OCI-LY1 (cell line): ENCODE measurements around the gene USP3.

ENCODE experiments used
- EZH2 ChIP-seq: fragments of 200-600 bp; sonication (generic), shearing (Covaris generic); IDR thresholded peaks from 2 replicates; pipeline ENCODE4 v1.8.0; 2017; ENCODE audit warnings: borderline replicate concordance, mixed run types, mild to moderate bottlenecking, antibody characterized with exemption, low read length, moderate library complexity, mixed read lengths
- TF ChIP-seq, protein P1 (sequence below): fragments of 200-600 bp; sonication (generic), shearing (Covaris generic); IDR thresholded peaks from 2 replicates; pipeline ENCODE4 v1.5.1; 2017; ENCODE audit warnings: mild to moderate bottlenecking, antibody characterized with exemption, low read length, moderate library complexity, mixed read lengths

DNA sequence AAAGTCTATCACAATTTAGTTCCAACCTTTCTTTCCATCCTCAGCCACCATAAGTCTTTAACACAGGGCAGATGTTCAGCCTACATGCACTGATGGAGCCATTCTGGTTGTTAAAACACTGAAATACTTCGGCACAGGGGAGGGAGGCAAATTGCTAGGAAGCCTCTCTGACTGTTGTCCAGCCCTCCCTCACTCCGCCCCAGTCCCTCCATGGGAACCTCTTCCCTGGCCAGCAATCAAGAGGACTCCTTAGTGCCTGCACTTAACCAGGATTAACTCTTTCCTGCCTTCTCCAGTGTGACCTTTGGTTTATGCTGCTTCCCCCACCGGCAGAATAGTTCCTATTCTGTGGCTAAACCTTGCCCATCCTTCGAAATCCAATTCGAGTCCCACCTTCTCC, 47.0 kb upstream of the USP3 start:
- TF ChIP-seq, protein P1, sequence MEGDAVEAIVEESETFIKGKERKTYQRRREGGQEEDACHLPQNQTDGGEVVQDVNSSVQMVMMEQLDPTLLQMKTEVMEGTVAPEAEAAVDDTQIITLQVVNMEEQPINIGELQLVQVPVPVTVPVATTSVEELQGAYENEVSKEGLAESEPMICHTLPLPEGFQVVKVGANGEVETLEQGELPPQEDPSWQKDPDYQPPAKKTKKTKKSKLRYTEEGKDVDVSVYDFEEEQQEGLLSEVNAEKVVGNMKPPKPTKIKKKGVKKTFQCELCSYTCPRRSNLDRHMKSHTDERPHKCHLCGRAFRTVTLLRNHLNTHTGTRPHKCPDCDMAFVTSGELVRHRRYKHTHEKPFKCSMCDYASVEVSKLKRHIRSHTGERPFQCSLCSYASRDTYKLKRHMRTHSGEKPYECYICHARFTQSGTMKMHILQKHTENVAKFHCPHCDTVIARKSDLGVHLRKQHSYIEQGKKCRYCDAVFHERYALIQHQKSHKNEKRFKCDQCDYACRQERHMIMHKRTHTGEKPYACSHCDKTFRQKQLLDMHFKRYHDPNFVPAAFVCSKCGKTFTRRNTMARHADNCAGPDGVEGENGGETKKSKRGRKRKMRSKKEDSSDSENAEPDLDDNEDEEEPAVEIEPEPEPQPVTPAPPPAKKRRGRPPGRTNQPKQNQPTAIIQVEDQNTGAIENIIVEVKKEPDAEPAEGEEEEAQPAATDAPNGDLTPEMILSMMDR, result no peak
- no peak for TF ChIP-seq EZH2
